ENCODE results near the gene ZNF786.
A peak's percentile ranks its signal among the peaks of the same experiment; 100 is the strongest.

Gene ZNF786

GRCh38 chr7:149090397-149091195, at the start of gene ZNF786:
TSS of gene ZNF786 (minus strand) at chr7:149090718. CDS start at chr7:149090640, 78 bp downstream.
- peak; percentile 47 for TF ChIP-seq CTCF (IDR thresholded peaks at IDR 0.05; ENCODE audit: low read length, missing control alignments)
- peak; percentile 90 for DNase-seq (ENCODE audit: low read depth)
- H3K4me3 ChIP-seq (replicated peaks; ENCODE audit: low read depth, low read length): peak within 1 kb of the TSS; percentile 87

GRCh38 chr7:149136118-149136517, 45.6 kb upstream of the ZNF786 start:
- no peak for TF ChIP-seq CTCF (IDR thresholded peaks at IDR 0.05; ENCODE audit: low read length, missing control alignments)
- no peak overlapping the region for H3K4me3 ChIP-seq (replicated peaks; ENCODE audit: low read depth, low read length)
- no peak for DNase-seq (ENCODE audit: low read depth)

- H3K4me3 ChIP-seq (replicated peaks; ENCODE audit: low read depth, low read length): no peak overlapping the region
- no peak for DNase-seq (ENCODE audit: low read depth)
- TF ChIP-seq CTCF (IDR thresholded peaks at IDR 0.05; ENCODE audit: low read length, missing control alignments): no peak
Observed at GRCh38 chr7:149133028-149133710, 42.7 kb upstream of the ZNF786 start.

GRCh38 chr7:149130572-149131198, 40.2 kb upstream of the ZNF786 start:
- no peak overlapping the region for H3K4me3 ChIP-seq (replicated peaks; ENCODE audit: low read depth, low read length)
- no peak for DNase-seq (ENCODE audit: low read depth)
- TF ChIP-seq CTCF (IDR thresholded peaks at IDR 0.05; ENCODE audit: low read length, missing control alignments): no peak

- peak; percentile 11 for DNase-seq (ENCODE audit: low read depth)
- TF ChIP-seq CTCF (IDR thresholded peaks at IDR 0.05; ENCODE audit: low read length, missing control alignments): no peak
- peak overlapping the region; percentile 96 for H3K4me3 ChIP-seq (replicated peaks; ENCODE audit: low read depth, low read length)
Observed at GRCh38 chr7:149126662-149127266, 36.2 kb upstream of the ZNF786 start.

- H3K4me3 ChIP-seq (replicated peaks; ENCODE audit: low read depth, low read length): peak within 1 kb of the TSS; percentile 96
- DNase-seq (ENCODE audit: low read depth): peak; percentile 92
- peak; percentile 56 for TF ChIP-seq CTCF (IDR thresholded peaks at IDR 0.05; ENCODE audit: low read length, missing control alignments)
Observed at GRCh38 chr7:149125863-149126661, 35.5 kb upstream of the ZNF786 start, which contains the start of gene ZNF425. TSS of gene ZNF425 (minus strand) at chr7:149126324. CDS start at chr7:149126213, 111 bp downstream.

Measured in fibroblast of pulmonary artery (primary cell).